Chondrocyte (in vitro differentiated cells): ENCODE measurements around the gene PTPRZ1. TPM values are rescaled to one million over a fixed set of nuclear protein-coding genes. Genes with fewer than 3 reads are reported as not detected.

Source experiments
- DNase-seq: peaks from one replicate; pipeline ENCODE4 v3.0.0; 2021; ENCODE audit warnings: mixed read lengths, low spot score
- H3K27ac Mint-ChIP-seq: one replicate; pipeline ENCODE4 v1.8.0; 2021; ENCODE audit warnings: mild to moderate bottlenecking, moderate library complexity, mixed read lengths; ENCODE audit not compliant: unreplicated experiment
- H3K27me3 Mint-ChIP-seq: 2 replicates; pipeline ENCODE4 v1.8.0; 2021; ENCODE audit warnings: low read depth, mixed read lengths
- H3K36me3 Mint-ChIP-seq: 2 replicates; pipeline ENCODE4 v1.8.0; 2021; ENCODE audit warnings: low read depth, mixed read lengths
- H3K4me1 Mint-ChIP-seq: 2 replicates; pipeline ENCODE4 v1.8.0; 2021; ENCODE audit warnings: low read depth, mild to moderate bottlenecking, mixed read lengths
- H3K4me3 Mint-ChIP-seq: one replicate; pipeline ENCODE4 v1.8.0; 2021; ENCODE audit warnings: mild to moderate bottlenecking, moderate library complexity, mixed read lengths; ENCODE audit not compliant: unreplicated experiment
- H3K9me3 Mint-ChIP-seq: 2 replicates; pipeline ENCODE4 v1.8.0; 2021; ENCODE audit warnings: low read depth, mixed read lengths
- CTCF ChIP-seq: fragments of 200-600 bp; sonication (generic); IDR thresholded peaks from 2 replicates; pipeline ENCODE4 v1.5.0; 2021; ENCODE audit warnings: antibody characterized with exemption, mild to moderate bottlenecking, moderate library complexity
- total RNA-seq: library from RNA; stranded (reverse); gene quantifications from 3 replicates; pipeline ENCODE4 v1.2.1, GENCODE V29; 2021

The PTPRZ1 gene
- total RNA-seq, 1 donor from 2014 or later: 2.0 TPM

DNA sequence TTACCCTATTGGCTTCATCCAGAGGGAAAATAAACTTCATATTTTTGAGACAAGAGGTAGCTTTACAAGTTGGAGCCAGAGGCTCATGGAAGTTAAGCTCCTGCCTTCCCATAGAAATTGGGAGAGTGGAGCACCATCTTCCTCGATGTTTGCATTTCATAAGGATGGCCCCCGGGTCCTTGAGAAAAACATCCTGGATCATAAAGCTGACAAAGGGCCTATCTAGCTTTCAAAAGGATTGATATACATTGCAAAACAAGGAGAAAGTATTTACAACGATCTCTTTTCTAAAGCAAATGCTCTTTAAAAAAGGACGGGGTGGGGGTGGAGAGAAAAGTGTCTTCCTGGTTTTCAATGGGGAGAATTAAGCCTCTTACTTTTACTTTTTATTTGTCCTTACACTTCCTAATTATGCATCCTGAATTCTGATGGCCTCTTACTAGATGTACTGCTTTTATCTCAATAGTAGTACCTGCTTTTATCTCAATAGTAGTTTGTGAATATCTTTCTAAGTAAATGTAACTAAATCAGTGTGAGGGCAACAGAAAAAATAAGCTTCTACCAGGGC, 65.6 kb downstream of the PTPRZ1 start:
- Mint-ChIP-seq H3K4me3 (no peak overlapping the region), H3K27ac (no peak overlapping the region)
- no peak for TF ChIP-seq CTCF

GRCh38 chr7:121940918-121941317, 68.0 kb downstream of the PTPRZ1 start:
- no peak overlapping the region for H3K27ac Mint-ChIP-seq
- peaks cover 4% of the 10 kb centered on the region for H3K27me3 Mint-ChIP-seq
- H3K4me3 Mint-ChIP-seq: no peak overlapping the region
- no peak for DNase-seq
- H3K36me3 Mint-ChIP-seq: no peaks in the 10 kb centered on the region
- H3K9me3 Mint-ChIP-seq: no peaks in the 10 kb centered on the region
- H3K4me1 Mint-ChIP-seq: peaks cover 5% of the 10 kb centered on the region
- no peak for TF ChIP-seq CTCF

More for the DNA sequence above, 65.6 kb downstream of the PTPRZ1 start:
- H3K36me3 Mint-ChIP-seq: no peaks in the 10 kb centered on the region
- no peak for DNase-seq
- H3K4me1 Mint-ChIP-seq: no peaks in the 10 kb centered on the region
- H3K9me3 Mint-ChIP-seq: no peaks in the 10 kb centered on the region
- H3K27me3 Mint-ChIP-seq: peaks cover 4% of the 10 kb centered on the region

GRCh38 chr7:121941830-121942229, 68.9 kb downstream of the PTPRZ1 start:
- no peak for DNase-seq
- Mint-ChIP-seq H3K4me3 (no peak overlapping the region), H3K4me1 (peaks cover 5% of the 10 kb centered on the region), H3K27ac (no peak overlapping the region), H3K9me3 (no peaks in the 10 kb centered on the region), H3K27me3 (peaks cover 4% of the 10 kb centered on the region), H3K36me3 (no peaks in the 10 kb centered on the region)
- no peak for TF ChIP-seq CTCF

DNA sequence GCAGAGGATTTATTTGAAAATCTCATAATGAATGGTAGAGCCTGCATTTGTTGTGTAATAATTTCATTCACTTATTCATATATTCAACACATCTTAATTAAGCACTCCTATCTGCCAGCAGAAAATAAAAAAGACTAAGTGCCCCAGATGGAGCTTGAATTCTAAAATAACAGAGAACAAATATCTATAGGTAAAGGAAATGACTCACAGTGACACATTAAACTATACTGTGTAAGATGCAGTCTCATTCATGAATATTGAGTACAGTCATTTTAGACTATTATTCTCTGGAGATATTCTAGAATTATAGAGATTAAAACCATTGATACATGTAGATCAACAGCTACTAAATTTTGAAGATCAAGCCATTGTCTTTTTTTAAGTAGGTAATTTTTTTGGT, 72.1 kb downstream of the PTPRZ1 start:
- H3K4me1 Mint-ChIP-seq: peaks cover 5% of the 10 kb centered on the region
- no peak for DNase-seq
- H3K27ac Mint-ChIP-seq: no peak overlapping the region
- no peaks in the 10 kb centered on the region for H3K9me3 Mint-ChIP-seq
- peaks cover 4% of the 10 kb centered on the region for H3K27me3 Mint-ChIP-seq
- H3K36me3 Mint-ChIP-seq: no peaks in the 10 kb centered on the region
- no peak overlapping the region for H3K4me3 Mint-ChIP-seq
- no peak for TF ChIP-seq CTCF

- DNase-seq: no peak
- H3K4me3 Mint-ChIP-seq: no peak overlapping the region
- no peak overlapping the region for H3K27ac Mint-ChIP-seq
Observed at GRCh38 chr7:121945480-121946236, 72.7 kb downstream of the PTPRZ1 start.

More at GRCh38 chr7:121945480-121946236, 72.7 kb downstream of the PTPRZ1 start:
- Mint-ChIP-seq H3K9me3 (no peaks in the 10 kb centered on the region), H3K4me1 (peaks cover 5% of the 10 kb centered on the region), H3K27me3 (peaks cover 5% of the 10 kb centered on the region), H3K36me3 (no peaks in the 10 kb centered on the region)
- no peak for TF ChIP-seq CTCF
